Measurements from ENCODE around the gene GRIFIN.

DNA sequence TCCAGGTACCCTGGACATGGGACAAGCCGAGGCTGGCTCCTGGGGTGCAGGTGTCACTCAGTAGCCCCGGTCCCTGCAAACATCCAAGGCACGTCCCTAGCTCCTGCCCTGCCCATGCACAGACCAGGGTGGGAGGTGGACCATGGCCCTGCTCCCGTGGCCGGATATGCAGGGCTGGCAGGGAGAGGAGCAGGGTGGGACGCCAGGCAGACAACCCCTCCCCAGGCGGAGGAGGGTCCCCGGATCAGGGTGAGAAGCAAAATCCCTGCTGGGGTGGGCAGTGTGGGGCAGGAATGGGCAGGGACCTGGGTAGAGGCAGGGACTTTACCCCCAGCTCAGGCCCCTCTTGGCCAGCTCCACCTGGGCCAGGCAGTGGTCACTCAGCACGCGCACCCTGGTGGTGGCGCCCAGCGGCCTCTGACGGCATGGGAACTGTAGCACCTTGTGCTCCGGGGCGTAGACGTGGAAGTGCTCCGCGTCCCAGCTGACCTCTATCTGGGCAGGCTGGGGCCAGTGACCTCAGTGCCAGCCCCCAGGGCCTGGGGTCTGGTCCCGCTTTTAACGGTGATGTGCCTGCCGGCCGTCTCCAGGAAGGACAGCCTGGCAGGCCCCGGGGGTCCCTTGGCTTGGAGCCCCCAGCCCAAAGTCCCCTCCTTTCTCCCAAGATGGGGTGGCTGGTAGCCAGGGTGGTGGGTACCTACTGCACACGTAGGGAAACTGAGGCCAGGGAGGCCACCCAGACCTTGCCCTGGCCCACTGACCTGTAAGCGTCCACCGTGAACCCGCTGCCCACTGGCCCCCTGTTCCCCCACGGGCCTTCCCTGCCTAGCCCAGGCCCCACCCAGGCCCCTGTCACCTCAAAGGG is 1.2 kb downstream of the GRIFIN start:
- TF ChIP-seq, protein P1, sequence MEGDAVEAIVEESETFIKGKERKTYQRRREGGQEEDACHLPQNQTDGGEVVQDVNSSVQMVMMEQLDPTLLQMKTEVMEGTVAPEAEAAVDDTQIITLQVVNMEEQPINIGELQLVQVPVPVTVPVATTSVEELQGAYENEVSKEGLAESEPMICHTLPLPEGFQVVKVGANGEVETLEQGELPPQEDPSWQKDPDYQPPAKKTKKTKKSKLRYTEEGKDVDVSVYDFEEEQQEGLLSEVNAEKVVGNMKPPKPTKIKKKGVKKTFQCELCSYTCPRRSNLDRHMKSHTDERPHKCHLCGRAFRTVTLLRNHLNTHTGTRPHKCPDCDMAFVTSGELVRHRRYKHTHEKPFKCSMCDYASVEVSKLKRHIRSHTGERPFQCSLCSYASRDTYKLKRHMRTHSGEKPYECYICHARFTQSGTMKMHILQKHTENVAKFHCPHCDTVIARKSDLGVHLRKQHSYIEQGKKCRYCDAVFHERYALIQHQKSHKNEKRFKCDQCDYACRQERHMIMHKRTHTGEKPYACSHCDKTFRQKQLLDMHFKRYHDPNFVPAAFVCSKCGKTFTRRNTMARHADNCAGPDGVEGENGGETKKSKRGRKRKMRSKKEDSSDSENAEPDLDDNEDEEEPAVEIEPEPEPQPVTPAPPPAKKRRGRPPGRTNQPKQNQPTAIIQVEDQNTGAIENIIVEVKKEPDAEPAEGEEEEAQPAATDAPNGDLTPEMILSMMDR (conservative IDR thresholded peaks at IDR 0.05; ENCODE audit: low read length) = no peak
- no peak for TF ChIP-seq EZH2phosphoT487 (IDR thresholded peaks at IDR 0.05; ENCODE audit: borderline replicate concordance, low read depth, low read length)
